NCI-H2227 treated with DMSO at 0.1 percent for 48 hours (cell line): ENCODE results near the gene KLC1.

Source experiments
- DNase-seq: peaks from one replicate; lab custom pipeline; 2025; lab: John Stamatoyannopoulos, UW

The KLC1 gene

DNA sequence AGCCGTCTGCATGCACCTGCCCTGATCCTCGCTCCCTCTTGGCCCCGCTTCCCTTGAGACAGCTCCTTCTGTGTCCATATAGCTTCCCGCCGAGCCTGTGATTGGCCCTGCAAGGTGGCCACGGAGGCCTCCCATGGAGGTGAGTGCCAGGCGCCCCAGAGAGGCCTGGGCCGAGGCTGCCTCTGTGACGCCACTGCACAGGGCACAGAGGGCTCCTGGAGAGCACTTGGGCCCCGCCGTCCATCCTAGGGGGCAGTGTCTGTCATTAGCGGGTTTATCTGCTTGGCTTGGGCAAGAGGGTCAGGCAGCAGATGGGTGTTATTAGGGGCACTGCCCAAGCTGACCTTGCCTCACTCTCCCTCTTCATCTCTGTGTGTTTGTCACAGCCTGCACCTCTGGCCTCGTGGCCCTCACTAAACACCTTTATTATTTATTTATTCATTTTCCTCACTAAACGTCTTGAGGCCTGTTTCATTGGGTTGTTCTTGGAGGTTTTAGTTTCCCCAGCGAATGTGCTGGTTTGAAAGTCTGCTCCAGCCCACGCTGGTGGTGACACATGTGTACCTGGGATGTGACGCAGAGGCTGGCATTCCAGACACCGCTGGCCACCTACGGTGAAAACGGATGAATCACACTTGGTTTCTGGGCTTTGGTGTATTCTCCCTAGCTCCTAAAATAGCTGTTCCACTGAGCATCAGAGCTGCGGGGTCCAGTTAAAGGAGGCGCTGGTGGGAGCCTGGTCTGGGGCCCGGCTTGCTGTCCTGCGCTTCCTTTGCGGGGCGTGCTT is 92.5 kb downstream of the KLC1 start:
- DNase-seq, result no peak

DNA sequence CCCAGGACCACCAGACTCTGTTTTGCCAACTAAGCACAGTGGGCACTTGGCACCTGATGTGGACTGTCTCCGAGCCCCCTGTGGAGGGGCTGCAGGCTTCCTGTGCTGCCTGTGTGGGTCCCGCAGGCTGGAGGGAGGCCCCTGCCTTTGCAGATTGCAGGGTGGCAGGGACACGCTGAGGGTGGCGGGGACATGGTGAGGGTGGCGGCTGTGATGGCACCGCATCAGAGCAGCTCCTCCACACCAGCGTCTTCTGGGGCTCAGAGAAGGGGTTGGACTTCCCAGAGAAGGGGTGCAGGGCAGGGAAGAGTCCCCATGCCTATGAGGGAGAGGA is 94.7 kb downstream of the KLC1 start:
- DNase-seq, result no peak

DNA sequence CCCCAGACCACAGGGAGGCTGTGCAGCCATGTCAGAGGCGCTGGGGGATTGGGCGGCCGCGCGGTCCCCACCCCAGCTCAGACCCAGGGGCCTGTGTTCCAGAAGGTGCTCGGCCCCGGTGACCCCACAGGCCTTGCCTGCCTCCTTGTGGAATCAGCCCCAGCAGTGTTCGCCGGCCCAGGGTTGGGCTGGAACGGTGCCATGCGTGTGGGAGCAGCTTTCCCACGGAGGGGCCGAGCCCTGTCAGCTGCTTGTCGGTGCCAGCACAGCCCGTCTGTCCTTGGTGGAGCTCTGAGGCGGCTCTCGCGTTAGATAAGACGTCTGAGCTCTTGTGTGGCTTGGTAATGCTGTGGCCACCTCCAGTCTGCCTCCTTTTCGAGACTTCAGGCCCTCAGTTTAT is 95.1 kb downstream of the KLC1 start:
- DNase-seq, result no peak

DNA sequence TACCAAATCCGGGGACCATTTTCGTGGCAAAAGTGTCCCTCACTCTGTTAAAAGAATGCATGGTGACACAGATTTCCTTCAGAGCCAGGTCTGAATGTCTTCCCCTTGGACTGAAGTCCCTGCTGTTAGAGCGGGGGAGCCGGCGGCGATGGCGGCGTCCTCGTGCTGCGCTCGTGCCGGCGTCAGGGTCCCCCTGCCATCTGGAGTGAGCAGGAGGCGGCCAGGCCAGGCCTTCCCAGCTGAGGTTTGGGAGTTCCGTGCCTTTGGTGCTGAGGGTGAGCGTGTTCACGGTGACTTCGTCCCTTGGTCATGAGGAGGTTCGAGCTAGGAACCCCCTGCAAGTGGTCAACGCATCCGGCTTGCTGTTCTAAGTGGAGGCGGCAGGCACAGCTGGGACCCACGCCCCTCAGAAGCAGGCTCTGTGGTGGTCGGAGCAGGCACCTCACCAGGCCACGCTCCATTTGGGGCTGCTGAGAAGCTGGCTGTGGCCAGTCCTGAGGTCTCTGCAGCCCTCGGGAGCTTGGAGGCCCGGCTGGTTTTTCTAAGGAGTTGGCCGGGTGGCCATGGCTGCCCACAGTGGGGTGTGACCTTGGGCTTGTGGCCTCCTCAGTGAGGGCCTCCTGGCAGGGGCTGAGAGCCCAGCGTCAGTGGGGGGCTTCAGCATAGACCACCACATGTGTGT is 96.1 kb downstream of the KLC1 start:
- DNase-seq, result no peak

DNA sequence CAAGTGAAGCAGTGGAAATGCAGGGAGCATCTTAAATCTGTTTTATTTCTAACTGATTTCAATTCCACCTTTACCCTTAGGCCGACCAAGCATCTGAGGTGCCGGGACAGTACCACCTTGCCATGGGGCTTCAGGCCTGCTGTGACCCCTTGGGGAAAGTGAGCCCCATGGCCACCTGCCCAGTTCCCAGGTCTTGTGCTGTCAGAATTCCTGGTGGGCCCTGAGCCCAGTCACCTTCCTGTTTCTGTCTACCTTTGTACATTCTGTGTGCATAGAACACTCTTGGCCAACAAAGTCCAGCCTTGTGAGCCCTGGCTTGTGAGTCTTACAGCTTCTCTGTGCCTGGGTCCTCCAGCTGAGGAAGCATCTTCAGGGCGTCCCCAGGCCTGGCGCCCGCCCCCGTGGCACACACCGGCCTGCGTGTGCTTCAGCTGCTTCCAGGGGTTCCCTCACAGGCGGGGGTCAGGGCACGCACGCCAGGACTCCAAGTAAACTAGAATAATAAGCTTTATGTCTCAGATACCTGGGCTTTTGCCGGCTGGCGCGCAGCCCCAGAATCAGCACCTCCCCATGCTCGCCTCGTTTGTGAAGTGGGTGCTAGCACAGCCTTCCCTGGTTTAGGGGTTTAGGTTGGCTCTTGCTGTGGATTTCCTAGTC is 96.9 kb downstream of the KLC1 start:
- no peak for DNase-seq

DNA sequence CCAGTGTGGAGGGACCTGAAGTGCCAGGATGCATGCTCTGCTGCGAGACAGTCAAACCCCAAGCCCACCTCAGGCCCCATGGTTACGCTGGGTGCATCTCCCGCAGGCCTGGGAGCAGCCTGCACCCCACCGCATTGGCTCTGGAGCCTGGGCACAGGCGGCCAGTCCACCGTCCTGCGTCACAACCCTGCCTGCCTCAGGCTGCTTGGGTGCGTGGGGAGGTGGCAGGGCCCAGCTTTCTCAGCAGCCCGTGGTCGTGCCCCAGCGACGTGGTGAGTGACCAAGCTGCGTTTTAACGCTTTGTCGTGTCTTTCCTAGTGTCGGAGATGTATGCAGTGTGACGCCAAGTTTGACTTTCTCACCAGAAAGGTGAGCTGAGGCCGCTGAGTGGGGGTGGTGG is 97.5 kb downstream of the KLC1 start:
- no peak for DNase-seq

DNA sequence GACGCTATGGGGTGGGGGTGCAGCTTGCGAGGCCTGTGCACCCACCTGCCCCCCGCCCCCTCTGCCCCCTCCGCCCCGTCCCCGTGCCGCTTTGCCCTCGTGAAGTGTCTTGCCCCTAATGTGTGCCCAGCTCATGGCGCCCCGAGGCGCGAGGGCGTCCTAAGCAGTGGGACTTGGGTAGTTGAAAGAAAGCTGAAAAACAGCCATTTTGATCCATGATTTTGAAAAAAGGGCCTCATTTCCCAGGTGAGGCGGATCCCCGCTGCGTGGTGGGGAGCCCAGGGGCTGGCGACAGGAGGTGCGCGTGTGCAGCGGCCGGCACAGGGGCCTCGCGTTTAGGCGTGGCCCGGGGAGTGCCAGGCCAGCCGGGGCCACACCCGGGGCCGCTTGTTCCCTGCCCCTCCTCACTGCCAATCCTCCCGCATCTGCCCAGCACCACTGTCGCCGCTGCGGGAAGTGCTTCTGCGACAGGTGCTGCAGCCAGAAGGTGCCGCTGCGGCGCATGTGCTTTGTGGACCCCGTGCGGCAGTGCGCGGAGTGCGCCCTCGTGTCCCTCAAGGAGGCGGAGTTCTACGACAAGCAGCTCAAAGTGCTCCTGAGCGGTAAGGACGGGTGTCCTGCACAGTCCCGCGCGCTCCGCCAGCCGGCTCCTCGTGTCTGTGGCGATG is 98.4 kb downstream of the KLC1 start:
- DNase-seq, result no peak

DNA sequence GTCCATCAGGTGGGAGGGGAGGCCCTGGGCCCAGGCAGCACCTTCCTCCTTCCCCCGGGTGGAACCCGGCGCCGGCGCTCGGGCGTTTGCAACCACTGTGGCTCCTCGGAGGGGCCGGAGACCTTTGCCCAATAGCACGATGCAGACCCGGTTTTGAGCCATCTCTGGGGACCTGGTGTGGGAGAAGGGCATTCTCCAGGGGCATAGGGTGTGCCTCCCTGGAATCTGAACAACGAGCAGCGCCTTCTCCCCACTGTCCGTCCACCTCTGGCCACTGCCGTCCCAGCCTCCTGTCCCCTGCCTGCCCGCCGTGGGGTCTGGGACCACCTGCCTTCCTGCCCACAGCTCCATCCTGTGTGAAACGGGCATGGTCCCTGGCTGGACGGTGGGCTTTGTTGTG is 99.1 kb downstream of the KLC1 start:
- no peak for DNase-seq

DNA sequence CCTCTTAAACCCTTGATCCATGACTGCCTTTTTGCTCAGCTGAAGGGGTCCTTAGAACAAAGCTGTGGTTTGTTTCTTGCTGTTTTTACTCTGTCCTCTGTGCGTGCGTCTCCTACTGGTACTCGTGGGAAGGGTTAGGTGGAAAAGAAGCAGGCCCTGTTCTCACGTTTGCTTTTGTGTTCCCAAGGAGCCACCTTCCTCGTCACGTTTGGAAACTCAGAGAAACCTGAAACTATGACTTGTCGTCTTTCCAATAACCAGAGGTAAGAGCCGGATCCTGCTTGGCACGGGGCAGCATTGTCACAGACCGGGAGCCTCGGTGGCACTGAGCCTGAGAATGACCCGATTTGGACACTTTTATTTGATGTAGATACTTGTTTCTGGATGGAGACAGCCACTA is 99.7 kb downstream of the KLC1 start:
- no peak for DNase-seq

DNA sequence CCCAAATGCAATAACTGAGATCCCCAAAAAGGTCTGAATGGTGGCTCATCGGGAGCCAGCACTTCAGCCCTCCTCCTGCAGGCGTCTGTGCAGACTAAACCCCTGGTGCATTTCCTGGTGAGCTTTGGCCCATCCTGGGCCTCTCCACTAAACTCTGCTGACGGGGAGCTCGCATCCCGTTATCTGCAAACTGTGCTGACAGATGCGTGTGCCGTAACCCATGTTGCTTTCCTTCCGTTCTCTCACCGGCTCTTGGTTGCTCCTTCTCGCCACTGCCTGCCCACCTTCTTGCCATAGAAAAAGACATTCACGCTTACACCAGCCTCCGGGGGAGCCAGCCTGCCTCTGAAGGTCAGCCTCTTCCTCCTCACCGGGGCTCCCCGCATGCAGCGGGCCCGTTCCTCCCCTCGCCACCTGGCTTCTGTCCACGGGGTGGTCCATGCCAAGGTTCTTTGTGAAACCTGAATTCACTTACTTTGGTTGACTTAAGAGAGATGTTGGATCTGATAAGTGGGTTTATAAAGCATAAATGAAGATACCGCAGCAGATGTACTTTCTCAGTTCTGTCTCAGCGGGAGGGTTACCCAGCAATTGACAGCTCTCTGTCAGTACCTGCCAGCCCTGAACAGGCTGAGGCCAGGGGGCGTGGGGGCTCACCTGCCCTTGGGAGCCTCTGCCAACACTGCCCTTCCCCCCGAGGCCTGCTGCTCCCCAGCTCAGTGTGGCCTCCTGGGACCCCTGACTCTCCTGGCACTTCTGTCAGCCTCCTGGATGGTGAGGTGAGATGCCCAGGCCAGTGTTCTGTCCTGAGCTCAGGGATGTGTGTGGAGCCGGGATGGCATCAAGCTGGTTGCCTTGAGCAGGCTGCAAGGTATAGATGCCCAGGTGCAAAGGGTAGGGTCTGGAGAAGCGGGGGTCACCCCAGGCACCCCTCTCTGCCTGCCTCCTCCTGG is 100.8 kb downstream of the KLC1 start:
- DNase-seq, result no peak

DNA sequence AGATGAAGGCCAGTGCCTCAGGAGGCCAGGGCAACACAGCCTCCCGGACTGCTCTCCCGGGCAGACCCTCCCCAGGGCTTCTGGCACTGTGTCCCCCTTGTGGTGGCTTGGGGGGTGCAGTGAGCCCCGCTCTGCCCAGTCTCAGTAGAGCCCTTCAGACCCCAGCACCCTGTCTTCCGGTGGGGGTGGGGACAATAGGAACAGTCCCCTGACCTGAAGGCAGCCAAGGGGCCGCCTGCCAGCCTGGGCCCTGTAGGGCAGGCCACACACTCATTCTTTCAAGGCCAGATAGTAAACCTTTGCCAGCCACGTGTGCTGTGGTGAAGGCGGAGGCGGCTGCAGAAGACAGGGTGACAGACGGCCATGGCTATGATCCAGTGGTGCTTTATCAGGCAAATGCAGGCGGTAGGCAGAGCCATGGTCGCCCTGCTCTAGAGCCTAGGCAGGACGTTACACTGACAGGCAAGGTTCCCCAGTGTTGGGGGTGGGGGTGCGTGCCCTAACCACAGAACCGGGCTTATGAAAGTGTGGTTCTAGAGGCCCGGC is 101.6 kb downstream of the KLC1 start:
- no peak for DNase-seq

DNA sequence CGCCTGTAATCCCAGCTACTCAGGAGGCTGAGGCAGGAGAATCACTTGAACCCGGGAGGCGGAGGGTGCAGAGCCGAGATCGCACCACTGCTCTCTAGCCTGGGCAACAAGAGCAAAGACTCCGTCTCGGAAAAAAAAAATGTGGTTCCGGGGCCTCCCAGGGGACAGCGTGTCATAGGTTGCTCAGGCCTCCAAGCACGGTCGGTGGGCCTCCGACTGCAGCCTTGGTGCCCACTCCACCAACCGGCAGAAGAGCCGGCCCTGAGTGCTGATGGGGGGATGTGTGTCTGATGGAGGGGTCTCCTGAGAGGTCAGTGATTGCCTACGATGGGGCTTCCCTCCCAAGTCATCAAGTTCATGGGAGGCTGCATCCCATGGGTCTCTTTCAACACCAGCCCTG is 102.5 kb downstream of the KLC1 start:
- no peak for DNase-seq

DNA sequence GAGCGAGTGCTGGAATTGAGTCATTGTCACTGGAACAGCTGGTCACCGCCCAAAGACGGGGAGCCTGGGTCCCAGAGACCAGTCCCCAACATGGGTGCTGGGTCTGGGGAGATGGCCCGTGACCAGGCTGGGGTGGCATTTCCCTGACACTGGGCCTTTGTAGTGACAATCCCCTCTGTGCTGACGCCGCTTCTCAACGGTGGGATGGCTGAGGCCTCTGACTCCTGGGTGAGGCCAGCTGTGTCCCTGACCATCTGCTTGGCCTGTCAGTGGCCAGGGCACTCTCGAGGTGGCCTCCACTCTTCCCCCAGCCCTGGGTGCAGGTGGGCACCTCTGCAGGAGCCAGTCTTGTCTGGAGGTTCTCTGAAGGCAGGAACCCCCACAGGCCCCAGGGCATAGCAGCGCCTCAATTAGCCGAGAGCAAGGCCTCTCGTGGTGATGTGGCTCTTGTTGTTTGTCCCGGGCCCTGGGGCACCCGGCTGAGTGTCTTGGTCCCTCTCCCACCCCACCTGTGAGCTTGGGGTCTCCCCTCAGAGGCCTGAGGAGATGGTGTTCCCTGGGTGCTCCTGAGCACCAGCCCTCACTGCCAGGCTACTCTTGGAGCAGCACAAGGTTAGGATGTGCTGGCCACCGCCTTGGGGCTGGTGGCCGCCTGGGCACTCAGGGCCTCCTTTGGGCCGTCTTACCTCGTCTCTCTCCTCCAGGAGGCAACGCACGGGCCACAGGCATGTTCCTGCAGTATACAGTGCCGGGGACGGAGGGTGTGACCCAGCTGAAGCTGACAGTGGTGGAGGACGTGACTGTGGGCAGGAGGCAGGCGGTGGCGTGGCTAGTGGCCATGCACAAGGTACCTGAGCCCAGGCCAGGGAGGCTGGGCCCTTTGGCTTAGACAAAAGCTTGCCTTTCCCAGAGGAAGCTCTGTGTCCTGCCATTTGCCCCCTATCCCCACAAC is 103.2 kb downstream of the KLC1 start:
- no peak for DNase-seq

DNA sequence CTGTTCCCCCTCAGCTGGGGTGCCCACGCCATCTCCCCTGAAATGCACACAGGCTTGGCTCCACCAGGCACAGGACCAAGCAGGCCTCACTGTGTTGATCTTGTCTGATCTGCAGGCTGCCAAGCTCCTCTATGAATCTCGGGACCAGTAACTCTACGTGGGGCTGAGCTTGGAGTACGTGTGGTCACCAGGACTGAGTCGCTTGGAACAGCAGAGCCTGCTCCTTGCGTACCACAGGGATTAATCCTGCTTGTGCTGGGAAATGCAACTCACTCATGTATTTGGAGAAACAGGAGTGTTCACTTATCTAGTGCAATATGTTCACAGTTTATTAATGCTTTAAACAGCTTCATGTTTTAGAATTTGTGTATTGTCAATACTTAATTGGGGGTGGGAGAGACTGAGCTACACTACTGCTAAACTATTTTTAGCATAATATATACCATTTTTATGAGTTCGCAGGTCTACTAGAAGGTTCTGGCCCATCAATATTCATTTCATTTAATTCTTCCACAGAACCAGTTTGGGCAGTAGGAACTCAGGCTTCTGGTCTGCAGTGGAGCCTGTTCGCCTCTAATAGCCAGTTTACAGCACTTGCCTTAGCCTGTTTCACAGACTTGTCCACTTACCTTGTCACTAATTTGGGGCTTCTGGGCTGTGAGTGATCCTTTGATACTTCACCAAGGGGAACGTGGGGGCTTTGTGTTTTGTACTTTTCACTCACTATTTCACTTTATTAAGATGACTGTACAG is 104.0 kb downstream of the KLC1 start:
- no peak for DNase-seq

DNA sequence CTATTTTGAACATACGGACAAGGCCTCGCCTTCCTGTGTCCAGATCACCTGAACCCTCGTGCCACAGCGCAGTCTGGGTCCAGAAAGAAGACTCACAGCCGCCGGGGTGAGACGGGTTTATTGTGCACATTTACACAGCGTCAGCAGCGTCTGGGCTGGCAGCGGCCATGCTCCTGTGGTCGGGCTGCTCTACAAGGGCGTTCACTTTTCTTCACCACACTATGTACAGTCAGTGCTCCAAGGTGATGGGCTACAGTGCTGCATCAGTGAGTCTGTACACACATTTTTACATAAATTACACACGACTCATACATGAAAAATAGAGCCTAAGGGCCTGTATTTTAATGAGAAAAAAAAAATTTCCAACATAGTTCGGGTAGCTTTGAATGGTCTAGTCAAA is 104.6 kb downstream of the KLC1 start:
- no peak for DNase-seq

DNA sequence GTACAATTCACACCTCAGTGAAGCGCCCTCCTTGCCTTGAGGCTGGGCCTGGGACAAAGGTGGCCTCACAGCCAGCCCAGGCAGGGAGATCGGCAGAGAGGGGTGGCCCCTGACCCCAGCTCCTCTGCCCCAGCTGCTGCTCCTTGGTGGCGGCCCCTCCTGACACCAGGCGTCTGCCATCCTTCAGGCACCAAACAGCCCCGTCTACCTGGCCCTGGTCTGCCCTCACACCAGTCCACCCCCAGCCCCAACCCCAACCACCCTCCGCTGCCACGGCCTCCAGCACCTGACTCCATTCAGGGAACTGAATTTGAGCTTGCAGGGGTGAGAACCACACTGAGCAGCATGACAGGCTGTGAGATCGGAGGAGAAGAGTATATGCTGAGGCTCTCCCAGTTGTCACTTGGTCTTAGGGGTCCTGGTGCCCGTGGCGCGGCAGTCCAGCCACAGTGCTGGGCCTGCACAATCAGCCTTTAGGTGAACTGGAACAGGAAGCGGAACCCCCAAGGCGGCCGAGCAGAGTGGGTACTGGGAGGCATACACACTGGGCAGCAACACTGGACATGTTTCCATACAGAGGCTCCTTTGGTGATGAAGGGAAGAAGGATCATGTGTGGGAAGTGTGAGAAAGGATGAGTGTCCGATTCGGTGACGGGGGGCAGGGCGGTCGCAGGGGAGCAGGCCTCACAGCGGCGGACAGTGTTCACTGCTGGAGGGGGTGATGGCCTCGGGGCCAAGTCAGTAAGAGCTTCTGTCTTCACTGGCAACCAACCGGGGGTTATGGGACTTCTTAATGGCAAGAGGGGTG is 105.3 kb downstream of the KLC1 start:
- no peak for DNase-seq

DNA sequence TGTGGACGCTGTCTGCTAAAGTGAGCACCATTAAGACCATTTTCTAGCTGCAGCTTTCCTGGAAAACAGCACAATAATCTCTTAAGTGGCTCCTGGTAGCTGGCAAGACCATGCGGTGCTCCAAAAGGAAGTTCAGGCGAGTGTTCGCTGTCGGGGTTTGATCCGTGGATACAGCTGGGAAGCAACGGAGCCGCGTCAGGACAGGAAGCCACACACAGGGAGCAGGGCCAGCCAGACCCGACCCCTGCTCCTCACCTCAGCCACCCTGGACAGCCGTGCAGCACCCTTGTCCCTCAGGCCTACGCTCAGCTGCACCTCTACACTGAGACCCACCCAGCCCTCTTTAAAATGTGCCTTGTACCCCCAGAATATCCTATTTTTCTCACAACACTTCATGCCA is 106.0 kb downstream of the KLC1 start:
- DNase-seq, result no peak

DNA sequence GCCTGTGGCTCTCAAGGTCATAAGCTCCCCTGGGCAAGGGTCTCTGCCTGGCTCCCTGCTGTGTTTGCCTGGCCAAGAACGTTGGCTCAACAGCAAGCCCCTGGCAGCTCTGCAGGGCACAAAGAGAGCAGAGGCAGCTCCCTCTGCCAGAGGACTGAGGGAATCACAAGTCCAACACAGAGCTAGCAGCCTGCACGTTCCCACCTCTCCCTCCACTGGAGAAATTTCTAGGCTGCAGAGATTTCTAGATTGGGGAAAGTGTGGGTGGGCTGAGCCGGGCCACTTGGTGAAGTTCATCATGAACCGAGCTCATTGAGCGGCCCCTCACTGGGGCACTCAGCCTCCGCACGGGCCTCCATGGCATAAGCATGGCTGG is 106.4 kb downstream of the KLC1 start:
- no peak for DNase-seq
